GM12874 (cell line): ENCODE results near the gene TMPRSS9.

Experiments
- TF ChIP-seq, protein P1 (sequence below): IDR thresholded peaks from 2 replicates; pipeline ENCODE4 v1.5.1; 2011; ENCODE audit warnings: low read depth, mild to moderate bottlenecking, control low read depth, low read length, moderate library complexity; ENCODE audit not compliant: insufficient read depth

The TMPRSS9 gene

DNA sequence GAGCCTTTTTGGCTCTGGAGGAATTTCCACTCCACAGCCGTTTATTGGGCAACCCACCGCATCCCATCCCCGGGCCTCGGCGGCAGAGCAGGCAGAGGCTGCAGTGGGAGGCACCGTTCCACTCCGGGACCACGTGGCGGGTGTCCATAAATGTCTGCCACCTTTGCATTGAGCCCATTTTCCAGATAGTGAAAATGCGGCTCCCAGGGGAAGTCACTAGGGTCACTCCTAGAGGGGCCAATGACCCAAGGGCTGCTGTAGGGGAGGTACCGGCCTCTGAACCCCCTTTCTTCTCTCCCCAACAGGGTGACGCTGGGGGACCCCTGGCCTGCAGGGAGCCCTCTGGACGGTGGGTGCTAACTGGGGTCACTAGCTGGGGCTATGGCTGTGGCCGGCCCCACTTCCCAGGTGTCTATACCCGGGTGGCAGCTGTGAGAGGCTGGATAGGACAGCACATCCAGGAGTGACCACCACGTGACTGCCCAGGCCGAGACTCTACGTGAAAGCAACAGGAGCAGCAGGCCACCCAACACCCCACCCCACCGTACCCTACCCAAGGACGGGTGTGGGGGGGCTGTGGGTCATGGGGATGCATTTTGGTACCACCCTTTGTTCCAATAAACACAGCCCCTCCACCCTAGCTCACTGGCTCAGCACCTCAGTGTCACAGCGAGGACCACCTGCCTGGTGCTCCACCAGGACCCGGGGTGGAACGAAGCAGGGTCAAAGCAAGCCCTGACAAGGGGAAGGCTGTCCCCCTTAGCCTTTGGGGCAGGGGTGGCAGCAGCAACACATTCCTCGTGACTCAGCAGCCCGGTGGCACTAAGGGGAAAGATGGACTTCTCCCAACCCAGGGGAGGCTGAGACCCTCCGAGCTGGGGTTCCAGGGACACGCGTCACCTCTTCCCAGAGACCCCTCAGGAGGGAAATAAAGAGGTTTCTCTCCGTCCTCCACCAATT lies 65.8 kb downstream of the TMPRSS9 start:
- TF ChIP-seq, protein P1, sequence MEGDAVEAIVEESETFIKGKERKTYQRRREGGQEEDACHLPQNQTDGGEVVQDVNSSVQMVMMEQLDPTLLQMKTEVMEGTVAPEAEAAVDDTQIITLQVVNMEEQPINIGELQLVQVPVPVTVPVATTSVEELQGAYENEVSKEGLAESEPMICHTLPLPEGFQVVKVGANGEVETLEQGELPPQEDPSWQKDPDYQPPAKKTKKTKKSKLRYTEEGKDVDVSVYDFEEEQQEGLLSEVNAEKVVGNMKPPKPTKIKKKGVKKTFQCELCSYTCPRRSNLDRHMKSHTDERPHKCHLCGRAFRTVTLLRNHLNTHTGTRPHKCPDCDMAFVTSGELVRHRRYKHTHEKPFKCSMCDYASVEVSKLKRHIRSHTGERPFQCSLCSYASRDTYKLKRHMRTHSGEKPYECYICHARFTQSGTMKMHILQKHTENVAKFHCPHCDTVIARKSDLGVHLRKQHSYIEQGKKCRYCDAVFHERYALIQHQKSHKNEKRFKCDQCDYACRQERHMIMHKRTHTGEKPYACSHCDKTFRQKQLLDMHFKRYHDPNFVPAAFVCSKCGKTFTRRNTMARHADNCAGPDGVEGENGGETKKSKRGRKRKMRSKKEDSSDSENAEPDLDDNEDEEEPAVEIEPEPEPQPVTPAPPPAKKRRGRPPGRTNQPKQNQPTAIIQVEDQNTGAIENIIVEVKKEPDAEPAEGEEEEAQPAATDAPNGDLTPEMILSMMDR = no peak

- TF ChIP-seq, protein P1 = no peak
These were observed 66.8 kb downstream of the TMPRSS9 start for GRCh38 chr19:2426611-2427428.

DNA sequence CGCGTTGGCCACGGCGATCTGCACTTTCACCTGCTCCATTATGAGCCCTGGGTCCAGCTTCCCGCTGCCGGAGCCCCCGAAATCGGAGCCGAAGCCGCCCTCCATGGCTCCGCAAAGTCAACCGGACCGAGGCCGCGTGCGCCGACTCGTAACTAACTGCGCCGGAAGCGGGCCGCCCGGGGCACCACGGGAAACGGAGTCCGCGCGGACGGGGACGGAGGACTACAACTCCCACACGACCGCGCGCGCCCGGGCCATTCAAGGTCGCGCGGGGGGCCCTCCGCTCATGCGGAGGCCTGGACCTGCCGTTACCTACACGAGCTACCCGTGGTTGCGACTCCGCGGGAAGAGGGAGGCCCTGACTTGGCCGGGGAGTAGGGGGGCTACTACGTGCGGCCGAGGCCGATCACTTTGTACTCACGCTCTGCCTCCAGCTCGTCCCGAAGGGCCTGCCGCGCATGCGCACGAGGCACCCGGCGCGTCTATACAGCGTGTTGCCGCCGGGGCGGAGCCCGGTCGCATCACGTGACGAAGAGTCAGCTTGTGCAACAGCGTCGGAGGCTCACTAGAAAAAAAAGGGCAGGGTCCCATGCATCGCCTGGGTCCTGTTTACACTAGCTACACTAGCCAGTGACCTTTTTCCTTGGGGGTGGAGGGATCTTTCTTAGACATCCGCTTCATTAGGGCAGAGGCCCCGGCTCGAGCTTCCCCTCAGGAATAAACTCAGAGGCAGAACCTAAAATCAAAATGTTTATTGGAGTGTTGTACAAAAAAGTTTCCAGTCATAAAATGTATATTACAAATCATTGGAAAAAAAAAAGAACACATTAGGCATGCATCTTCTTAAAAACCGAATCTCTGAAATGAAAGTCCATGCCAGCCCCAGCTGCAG lies 67.6 kb downstream of the TMPRSS9 start, which contains the start of gene TIMM13:
TSS of gene TIMM13 (minus strand) at position 158 of the 892 bp plus-strand sequence. CDS start at position 105, 53 bp downstream.
- TF ChIP-seq, protein P1 = no peak

DNA sequence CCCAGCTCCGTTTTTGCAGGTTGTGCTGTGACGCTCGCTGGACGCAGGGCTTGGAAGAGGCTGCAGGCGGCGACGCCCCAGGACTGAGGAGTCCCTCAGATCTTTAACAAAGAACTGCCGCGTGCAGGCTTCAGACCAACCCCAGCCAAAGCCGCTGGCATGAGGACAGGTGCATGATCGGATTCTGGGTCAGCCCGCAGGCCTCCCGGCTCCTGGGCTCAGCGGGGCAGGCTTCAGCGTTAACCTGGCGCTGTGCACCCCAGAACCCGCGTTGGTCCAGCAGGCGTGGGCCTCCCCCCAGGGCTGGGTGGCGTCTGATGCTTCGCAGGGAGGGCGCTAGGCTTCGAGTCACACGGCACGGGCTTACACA lies 68.2 kb downstream of the TMPRSS9 start:
- TF ChIP-seq, protein P1 = no peak

DNA sequence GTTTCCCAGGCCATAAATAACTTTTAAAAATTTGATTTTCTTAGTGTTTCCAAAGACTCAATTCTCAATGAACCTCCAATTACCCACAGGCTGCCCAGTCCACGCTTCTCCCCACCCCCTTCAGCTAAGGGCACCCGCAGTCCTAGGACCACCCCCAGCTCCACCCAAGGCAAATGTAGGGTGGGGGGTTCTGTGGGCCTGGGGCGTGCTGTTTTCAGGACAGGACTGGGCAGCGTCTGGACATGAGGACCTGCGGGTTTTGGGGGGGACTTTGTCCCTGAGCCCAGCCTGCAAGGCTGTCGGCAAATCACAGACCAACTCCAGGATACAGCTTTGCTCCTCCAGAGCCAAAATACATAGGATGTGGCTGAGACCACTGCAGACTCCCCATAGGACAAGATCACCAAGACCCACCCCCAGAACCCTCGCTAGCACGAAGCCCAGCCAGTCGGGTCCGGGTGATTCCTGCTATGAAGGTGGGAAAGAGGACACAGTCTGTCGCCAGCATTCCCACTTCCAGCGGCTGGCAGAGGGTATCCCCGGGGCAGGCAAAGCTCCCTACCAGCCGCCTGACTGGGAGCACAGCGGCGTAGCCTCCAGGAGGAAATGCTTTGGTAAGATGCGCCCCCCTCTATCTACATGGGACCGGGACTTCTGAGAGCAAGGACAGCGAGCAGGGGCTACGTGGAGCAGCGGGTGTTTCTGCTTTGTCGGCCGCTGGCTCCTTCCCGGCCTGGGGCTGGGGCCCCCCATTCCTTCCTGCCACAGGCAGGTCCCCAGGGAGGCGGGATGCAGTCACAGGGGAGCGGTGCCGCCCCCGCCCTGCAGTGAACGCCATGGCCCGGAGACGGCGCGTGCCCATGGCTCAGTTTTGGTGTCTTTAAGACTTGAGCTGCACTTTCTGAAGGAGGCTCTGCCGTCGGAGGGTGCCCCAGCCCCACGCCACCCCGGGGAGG lies 69.0 kb downstream of the TMPRSS9 start:
- TF ChIP-seq, protein P1 = no peak

- TF ChIP-seq, protein P1 = no peak
These were observed 70.0 kb downstream of the TMPRSS9 start for GRCh38 chr19:2429917-2430535.
